ENCODE measurements around the gene UBTD2. TPM values are rescaled to one million over a fixed set of nuclear protein-coding genes. Genes with fewer than 3 reads are reported as not detected.

UBTD2 gene
- total RNA-seq, 3 donors from 2014 or later (not counting 1 experiment from before 2014, with no cell fraction given): 1.7 to 3.3 (median 2.6) TPM

DNA sequence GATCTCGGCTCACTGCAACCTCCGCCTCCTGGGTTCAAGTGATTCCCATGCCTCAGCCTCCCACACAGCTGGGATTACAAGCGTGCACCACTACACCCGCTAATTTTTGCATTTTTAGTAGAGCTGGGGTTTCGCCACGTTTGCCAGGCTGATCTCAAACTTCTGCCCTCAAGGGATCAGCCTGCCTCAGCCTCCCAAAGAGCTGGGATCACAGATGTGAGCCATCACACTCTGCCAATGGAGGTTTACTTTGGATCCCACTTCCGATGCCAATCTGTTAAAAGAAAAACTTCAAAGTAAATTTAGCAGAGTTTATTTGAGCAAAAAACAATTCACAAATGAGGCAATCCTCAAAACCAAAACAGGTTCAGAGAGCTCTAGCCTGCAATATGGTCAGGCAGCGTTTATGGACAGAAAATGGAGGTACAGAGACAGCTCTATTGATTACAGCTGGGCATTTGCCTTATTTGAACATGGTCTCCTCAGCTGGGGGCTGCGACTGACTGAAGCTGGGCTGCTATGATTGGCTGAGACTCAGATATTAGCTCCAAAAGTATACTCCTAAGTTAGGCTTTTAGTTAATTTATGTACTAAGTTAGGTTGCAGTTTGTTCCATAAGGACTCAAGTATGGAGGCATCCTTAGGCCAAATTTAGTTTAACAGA is 18.6 kb upstream of the UBTD2 start:
- Mint-ChIP-seq H3K36me3 (no peaks in the 10 kb centered on the region), H3K4me1 (no peaks in the 10 kb centered on the region), H3K9me3 (no peaks in the 10 kb centered on the region), H3K27me3 (ENCODE audit: low read depth in 2 of 2) (peaks cover 11 to 18% of the 10 kb centered on the region in 2 donors), H3K27ac (no peak overlapping the region), H3K4me3 (no peak overlapping the region)
- H3K4me1 ChIP-seq (ENCODE audit: control insufficient read depth, insufficient read depth, low read length): no peaks in the 10 kb centered on the region
- H3K27ac ChIP-seq (ENCODE audit: low read length): no peak overlapping the region
- H3K27me3 ChIP-seq (ENCODE audit: control insufficient read depth, insufficient read depth, low read length): no peaks in the 10 kb centered on the region
- 82% methylated on average over 9 of the region's 9 CpGs for WGBS (ENCODE audit: insufficient coverage)
- H3K9me3 ChIP-seq (ENCODE audit: control insufficient read depth, insufficient read depth, low read length): peaks cover 3% of the 10 kb centered on the region
- TF ChIP-seq, protein P1, sequence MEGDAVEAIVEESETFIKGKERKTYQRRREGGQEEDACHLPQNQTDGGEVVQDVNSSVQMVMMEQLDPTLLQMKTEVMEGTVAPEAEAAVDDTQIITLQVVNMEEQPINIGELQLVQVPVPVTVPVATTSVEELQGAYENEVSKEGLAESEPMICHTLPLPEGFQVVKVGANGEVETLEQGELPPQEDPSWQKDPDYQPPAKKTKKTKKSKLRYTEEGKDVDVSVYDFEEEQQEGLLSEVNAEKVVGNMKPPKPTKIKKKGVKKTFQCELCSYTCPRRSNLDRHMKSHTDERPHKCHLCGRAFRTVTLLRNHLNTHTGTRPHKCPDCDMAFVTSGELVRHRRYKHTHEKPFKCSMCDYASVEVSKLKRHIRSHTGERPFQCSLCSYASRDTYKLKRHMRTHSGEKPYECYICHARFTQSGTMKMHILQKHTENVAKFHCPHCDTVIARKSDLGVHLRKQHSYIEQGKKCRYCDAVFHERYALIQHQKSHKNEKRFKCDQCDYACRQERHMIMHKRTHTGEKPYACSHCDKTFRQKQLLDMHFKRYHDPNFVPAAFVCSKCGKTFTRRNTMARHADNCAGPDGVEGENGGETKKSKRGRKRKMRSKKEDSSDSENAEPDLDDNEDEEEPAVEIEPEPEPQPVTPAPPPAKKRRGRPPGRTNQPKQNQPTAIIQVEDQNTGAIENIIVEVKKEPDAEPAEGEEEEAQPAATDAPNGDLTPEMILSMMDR (IDR thresholded peaks at IDR 0.05): no peak
- intact Hi-C loops (cut with micrococcal nuclease): no loop called here
- DNase-seq: no peak
- no peak overlapping the region for H3K4me3 ChIP-seq (ENCODE audit: low read length)
- no peaks in the 10 kb centered on the region for H3K36me3 ChIP-seq (ENCODE audit: control insufficient read depth, insufficient read depth, low read length)
- ATAC-seq: no peak

DNA sequence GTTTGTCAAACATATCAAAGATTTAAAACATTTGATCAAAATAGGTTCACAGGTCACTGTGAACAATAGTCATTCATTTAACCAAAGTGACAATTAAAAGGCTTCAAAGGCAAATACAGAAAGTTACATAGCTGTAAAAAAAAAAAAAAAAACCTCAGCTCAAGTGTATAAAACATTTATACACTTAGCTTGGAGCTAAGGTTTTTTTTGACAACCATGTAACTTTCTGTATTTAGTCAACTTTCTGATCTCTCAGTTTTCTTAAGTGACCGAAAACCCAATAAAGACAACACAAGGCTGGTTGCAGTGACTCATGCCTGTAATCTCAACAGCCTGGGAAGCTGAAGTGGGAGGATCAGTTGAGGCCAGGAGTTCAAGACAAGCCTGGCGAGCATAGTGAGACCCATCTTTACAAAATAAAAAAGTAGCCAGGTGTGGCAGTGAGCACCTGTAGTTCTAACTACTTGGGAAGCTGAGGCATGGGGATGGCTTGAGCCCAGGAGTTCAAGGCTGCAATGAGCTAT is 16.4 kb upstream of the UBTD2 start:
- ATAC-seq (no peak), DNase-seq (no peak)
- Histone ChIP-seq H3K9me3 (ENCODE audit: control insufficient read depth, insufficient read depth, low read length) (no peaks in the 10 kb centered on the region), H3K4me3 (ENCODE audit: low read length) (no peak overlapping the region), H3K4me1 (ENCODE audit: control insufficient read depth, insufficient read depth, low read length) (no peaks in the 10 kb centered on the region), H3K27me3 (ENCODE audit: control insufficient read depth, insufficient read depth, low read length) (no peaks in the 10 kb centered on the region), H3K36me3 (ENCODE audit: control insufficient read depth, insufficient read depth, low read length) (no peaks in the 10 kb centered on the region), H3K27ac (ENCODE audit: low read length) (no peak overlapping the region)
- TF ChIP-seq, protein P1 (IDR thresholded peaks at IDR 0.05): no peak
- Mint-ChIP-seq H3K4me1 (no peaks in the 10 kb centered on the region), H3K27ac (no peak overlapping the region), H3K4me3 (no peak overlapping the region), H3K36me3 (no peaks in the 10 kb centered on the region), H3K27me3 (ENCODE audit: low read depth in 2 of 2) (peaks cover 11 to 18% of the 10 kb centered on the region in 2 donors), H3K9me3 (no peaks in the 10 kb centered on the region)
- intact Hi-C loops (cut with micrococcal nuclease): loop anchor here (10.0 kb wide), 1 partner anchor 815 kb away; no protein-coding TSS in a partner anchor
- WGBS (ENCODE audit: insufficient coverage): 86% methylated on average over 2 of the region's 2 CpGs

DNA sequence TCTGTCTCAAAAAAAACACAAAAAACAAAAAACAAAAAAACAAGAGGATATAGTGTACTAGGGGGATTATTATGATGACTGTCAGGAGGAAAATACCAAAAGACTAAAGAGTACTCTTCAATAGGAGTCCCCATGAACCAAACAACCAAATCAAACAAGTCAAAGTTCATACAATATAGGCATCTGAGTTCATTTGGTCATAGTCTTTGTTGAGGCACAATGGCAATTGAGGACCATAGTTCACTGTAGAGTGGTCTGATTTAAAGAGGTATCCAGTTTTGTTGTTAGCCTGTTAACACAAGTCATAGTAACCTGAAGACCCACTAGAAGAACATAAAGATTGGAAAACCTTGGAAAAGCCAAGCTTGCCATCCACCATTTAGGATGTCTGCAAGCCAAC is 11.3 kb upstream of the UBTD2 start:
- Mint-ChIP-seq H3K36me3 (no peaks in the 10 kb centered on the region), H3K27me3 (ENCODE audit: low read depth in 2 of 2) (no peaks in the 10 kb centered on the region), H3K4me1 (peaks cover 0 to 5% of the 10 kb centered on the region in 2 donors), H3K9me3 (no peaks in the 10 kb centered on the region), H3K4me3 (no peak overlapping the region), H3K27ac (no peak overlapping the region)
- DNase-seq (no peak), ATAC-seq (no peak)
- H3K27ac ChIP-seq (ENCODE audit: low read length): no peak overlapping the region
- H3K4me1 ChIP-seq (ENCODE audit: control insufficient read depth, insufficient read depth, low read length): peaks cover 3% of the 10 kb centered on the region
- intact Hi-C loops (cut with micrococcal nuclease): loop anchor here (5.0 to 10.0 kb wide), 2 partner anchors 383 to 810 kb away; no protein-coding TSS in a partner anchor
- H3K27me3 ChIP-seq (ENCODE audit: control insufficient read depth, insufficient read depth, low read length): no peaks in the 10 kb centered on the region
- no peaks in the 10 kb centered on the region for H3K36me3 ChIP-seq (ENCODE audit: control insufficient read depth, insufficient read depth, low read length)
- TF ChIP-seq, protein P1 (IDR thresholded peaks at IDR 0.05): no peak
- H3K9me3 ChIP-seq (ENCODE audit: control insufficient read depth, insufficient read depth, low read length): no peaks in the 10 kb centered on the region
- no peak overlapping the region for H3K4me3 ChIP-seq (ENCODE audit: low read length)

Data from natural killer cell (primary cell).